Mucosa of descending colon (tissue), 3 donors: Measurements from ENCODE around the gene CCDC88B. TPM values are rescaled to one million over a fixed set of nuclear protein-coding genes. Genes with fewer than 3 reads are reported as not detected.

Experiments
- ATAC-seq: fragments of 200-7000 bp; cut with Tn5 transposase; one replicate; pipeline ENCODE4 v1.9.1; 2020; ENCODE audit warnings: mild to moderate bottlenecking, moderate library complexity
- DNase-seq, 3 donors: peaks; one replicate each; pipeline ENCODE4 v3.0.0-alpha.2; 2020
- H3K36me3 ChIP-seq: fragments of 200-600 bp; one replicate; pipeline ENCODE4 v1.8.0; 2021; ENCODE audit warnings: low read depth, mild to moderate bottlenecking
- H3K4me1 ChIP-seq: fragments of 200-600 bp; one replicate; pipeline ENCODE4 v1.8.0; 2021; ENCODE audit warnings: low read depth, mild to moderate bottlenecking
- H3K4me3 ChIP-seq: fragments of 200-600 bp; one replicate; pipeline ENCODE4 v1.8.0; 2021; ENCODE audit warnings: mild to moderate bottlenecking
- H3K9me3 ChIP-seq: fragments of 200-600 bp; one replicate; pipeline ENCODE4 v1.8.0; 2021; ENCODE audit warnings: mild to moderate bottlenecking
- intact Hi-C, 2 donors: fragments of 100-400 bp; cut with DNase I in 1 of 2; cut with micrococcal nuclease in 1 of 2; formaldehyde crosslinking; loops; one replicate each; pipeline versions ENCODE4 v1.11.0 to v1.11.1; 2022; cut with DNase I, micrococcal nuclease
- total RNA-seq, 3 donors: library from RNA; stranded (reverse); fragmentation: NEBNext Ultra II Directional in 2 of 3; extraction: Animal tissue kit (Norgen Biotek cat#: 25700) in 2 of 3; gene quantifications; one replicate each; pipeline versions ENCODE4 v1.2.1 to v1.2.4, GENCODE V29; 2021 to 2023
- TF ChIP-seq, protein P1 (sequence below): fragments of 200-600 bp; IDR thresholded peaks from one replicate; pipeline ENCODE4 v1.8.0; 2022; ENCODE audit warnings: antibody characterized with exemption, mild to moderate bottlenecking
- donor health status: DM: no; HTN: no; CAD: no; lungs with moderate emphysema.
- donor health status: DM: no; HTN: no; CAD: no.
- donor health status: DM: no; HTN: yes; CAD: no.

Gene CCDC88B
- total RNA-seq, 3 donors from 2014 or later: 13.4 to 32.5 (median 28.8) TPM

DNA sequence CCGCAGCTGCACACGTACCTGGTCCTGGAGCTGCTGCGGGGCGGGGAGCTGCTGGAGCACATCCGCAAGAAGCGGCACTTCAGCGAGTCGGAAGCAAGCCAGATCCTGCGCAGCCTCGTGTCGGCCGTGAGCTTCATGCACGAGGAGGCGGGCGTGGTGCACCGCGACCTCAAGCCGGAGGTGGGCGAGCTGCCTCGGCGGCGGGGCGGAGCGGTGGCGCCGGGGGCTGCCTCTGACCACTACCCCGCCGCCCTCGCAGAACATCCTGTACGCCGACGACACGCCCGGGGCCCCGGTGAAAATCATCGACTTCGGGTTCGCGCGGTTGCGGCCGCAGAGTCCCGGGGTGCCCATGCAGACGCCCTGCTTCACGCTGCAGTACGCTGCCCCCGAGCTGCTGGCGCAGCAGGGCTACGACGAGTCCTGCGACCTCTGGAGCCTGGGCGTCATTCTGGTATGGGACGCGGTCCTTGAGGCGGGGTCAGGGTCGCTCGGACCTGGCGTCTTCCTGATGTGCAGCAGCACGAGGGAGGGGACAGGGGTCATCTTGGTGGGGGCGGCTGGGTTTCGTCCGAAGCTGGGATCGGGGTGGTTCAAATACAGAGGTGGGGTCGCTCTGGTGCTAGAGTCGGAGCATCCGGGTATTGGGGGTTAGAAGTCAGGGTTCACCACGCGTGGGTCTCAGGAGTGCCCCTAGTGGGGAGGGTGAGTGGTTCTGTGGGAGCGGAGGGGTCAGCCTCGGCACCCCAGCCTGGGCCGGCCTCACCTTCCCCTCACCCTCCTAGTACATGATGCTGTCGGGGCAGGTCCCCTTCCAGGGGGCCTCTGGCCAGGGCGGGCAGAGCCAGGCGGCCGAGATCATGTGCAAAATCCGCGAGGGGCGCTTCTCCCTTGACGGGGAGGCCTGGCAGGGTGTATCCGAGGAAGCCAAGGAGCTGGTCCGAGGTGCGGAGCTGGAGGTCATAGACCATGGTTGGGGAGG lies 29.7 kb downstream of the CCDC88B start:
- Histone ChIP-seq H3K36me3 (no peaks in the 10 kb centered on the region), H3K4me1 (peaks cover 2% of the 10 kb centered on the region)

DNA sequence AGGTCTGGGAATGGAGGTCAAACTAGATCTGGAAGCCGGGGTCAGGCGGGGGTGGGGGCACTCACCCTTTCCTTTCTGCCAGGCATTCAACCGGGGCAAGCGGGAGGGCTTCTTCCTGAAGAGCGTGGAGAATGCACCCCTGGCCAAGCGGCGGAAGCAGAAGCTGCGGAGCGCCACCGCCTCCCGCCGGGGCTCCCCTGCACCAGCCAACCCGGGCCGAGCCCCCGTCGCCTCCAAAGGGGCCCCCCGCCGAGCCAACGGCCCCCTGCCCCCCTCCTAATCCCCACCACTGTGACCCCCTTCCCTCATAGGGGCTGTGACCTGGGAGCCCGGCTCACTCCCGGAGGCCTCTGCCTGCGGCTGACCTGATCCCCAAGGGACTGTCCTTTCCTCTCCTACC lies 31.2 kb downstream of the CCDC88B start:
- H3K36me3 ChIP-seq: no peaks in the 10 kb centered on the region
- H3K9me3 ChIP-seq: no peaks in the 10 kb centered on the region
- intact Hi-C loops: no loop called here
- ATAC-seq: no peak
- DNase-seq: no peak
- H3K4me1 ChIP-seq: peaks cover 2% of the 10 kb centered on the region
- TF ChIP-seq, protein P1, sequence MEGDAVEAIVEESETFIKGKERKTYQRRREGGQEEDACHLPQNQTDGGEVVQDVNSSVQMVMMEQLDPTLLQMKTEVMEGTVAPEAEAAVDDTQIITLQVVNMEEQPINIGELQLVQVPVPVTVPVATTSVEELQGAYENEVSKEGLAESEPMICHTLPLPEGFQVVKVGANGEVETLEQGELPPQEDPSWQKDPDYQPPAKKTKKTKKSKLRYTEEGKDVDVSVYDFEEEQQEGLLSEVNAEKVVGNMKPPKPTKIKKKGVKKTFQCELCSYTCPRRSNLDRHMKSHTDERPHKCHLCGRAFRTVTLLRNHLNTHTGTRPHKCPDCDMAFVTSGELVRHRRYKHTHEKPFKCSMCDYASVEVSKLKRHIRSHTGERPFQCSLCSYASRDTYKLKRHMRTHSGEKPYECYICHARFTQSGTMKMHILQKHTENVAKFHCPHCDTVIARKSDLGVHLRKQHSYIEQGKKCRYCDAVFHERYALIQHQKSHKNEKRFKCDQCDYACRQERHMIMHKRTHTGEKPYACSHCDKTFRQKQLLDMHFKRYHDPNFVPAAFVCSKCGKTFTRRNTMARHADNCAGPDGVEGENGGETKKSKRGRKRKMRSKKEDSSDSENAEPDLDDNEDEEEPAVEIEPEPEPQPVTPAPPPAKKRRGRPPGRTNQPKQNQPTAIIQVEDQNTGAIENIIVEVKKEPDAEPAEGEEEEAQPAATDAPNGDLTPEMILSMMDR: no peak
- H3K4me3 ChIP-seq: no peak overlapping the region

More for the DNA sequence above, 29.7 kb downstream of the CCDC88B start:
- TF ChIP-seq, protein P1: no peak
- DNase-seq (no peak), ATAC-seq (no peak)
- H3K4me3 ChIP-seq: no peak overlapping the region
- intact Hi-C loops: no loop called here
- no peaks in the 10 kb centered on the region for H3K9me3 ChIP-seq

DNA sequence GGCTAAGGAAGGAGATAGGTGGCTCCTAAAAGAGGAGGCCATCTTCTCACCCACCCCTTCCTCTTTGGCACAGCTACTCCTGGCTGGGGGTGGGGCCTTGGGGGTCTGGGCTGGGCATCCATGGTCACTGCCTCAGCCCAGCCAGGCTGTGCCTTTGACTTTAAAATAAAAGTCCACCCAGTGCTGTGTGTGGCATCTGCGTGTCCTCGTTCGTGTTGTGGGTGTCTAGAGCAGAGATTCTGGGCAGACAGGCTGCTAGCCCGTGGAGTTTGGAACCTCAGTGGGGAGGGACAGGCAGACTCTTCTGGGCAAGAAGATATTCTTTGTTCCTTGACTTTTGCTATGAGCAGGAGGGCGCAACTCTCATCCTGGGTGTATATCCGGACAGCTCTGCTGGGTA lies 32.0 kb downstream of the CCDC88B start:
- DNase-seq (no peak), ATAC-seq (no peak)
- intact Hi-C loops: no loop called here
- Histone ChIP-seq H3K4me1 (peaks cover 2% of the 10 kb centered on the region), H3K4me3 (no peak overlapping the region), H3K36me3 (no peaks in the 10 kb centered on the region), H3K9me3 (no peaks in the 10 kb centered on the region)
- TF ChIP-seq, protein P1: no peak

DNA sequence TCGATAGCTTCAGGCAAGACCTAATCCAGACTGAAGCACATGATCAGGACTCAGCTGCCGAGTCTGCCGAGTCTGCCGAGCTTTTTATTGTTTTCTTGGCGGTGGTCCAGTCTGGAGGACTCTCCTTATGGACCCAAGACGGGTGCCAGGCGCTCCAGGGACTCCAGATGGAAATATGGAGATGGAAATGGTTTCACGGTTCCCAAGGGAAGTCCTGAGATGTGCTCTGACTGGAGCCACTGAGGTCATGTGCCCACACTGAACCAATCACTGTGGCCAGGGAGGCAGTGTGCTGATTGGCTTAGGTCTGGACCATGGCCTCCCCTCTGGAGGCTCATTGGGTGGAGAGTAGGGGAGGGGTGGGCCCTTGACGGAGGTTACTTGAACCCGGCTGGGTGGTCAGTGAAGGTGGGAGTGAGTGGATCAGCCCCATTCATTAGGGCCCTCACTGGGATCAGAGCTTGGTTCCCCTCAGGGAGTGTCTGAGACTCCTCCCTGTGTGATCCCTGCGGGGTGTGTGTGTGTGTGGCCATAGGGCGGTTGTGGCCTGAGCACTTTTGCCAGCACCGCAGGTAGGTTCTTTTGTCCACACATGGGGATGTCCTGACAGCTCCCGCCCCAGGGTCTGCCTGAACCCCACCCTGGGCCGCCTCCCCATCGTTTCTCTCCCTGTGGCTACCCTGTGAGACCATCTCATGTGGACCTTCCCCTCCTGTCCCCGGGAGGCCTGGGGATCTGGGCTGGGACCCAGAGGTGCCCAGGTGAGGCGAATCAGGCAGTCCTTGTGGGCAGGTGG lies 33.0 kb downstream of the CCDC88B start:
- H3K9me3 ChIP-seq: no peaks in the 10 kb centered on the region
- no peak overlapping the region for H3K4me3 ChIP-seq
- TF ChIP-seq, protein P1: no peak
- peak; percentile 97 for ATAC-seq
- DNase-seq: peak in 2 of 3 donors; percentile 28 to 58
- intact Hi-C loops: no loop called here
- H3K36me3 ChIP-seq: no peaks in the 10 kb centered on the region
- peaks cover 2% of the 10 kb centered on the region for H3K4me1 ChIP-seq

DNA sequence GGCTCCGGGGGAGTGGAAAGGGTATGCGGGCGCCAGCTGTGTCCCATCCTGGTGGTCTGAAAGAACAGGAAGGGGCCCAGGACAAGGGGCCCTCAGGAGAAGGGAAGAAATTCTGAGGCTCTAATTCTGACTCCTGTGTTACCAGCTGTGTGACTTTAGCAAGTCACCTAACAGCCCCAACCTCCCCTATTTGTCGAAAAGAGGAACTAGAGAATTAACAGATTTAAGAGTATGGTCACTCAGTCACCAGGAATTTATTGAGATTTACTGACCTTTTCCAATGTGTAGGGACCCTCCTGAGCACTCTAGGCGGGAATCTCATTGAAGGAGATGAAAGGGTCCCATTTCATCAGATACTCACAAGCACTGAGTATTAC lies 33.6 kb downstream of the CCDC88B start:
- Histone ChIP-seq H3K9me3 (no peaks in the 10 kb centered on the region), H3K4me3 (no peak overlapping the region), H3K4me1 (peaks cover 2% of the 10 kb centered on the region), H3K36me3 (no peaks in the 10 kb centered on the region)
- intact Hi-C loops: no loop called here
- DNase-seq (no peak), ATAC-seq (no peak)
- TF ChIP-seq, protein P1: no peak
